DND-41 (cell line): Measurements from ENCODE around the gene ZNF444.

Experiments used
- ATAC-seq: fragments of 200-7000 bp; cut with Tn5 transposase; 3 replicates; pipeline ENCODE4 v1.9.1; 2021; ENCODE audit warnings: low read depth; ENCODE audit not compliant: insufficient read depth
- DNase-seq: peaks from one replicate; pipeline ENCODE4 v3.0.0-alpha.2; 2020
- H2AFZ ChIP-seq: 2 replicates; pipeline ENCODE4 v1.6.0; 2012; ENCODE audit warnings: low read depth, low read length
- H3K27ac ChIP-seq: 2 replicates; pipeline ENCODE4 v1.5.1; 2012; ENCODE audit warnings: low read length, inconsistent platforms
- H3K27me3 ChIP-seq: fragments of 200-600 bp; sonication (generic); 2 replicates; pipeline ENCODE4 v1.6.0; 2012; ENCODE audit warnings: low read length, mild to moderate bottlenecking, inconsistent platforms; ENCODE audit not compliant: insufficient read depth, poor library complexity
- H3K36me3 ChIP-seq: 2 replicates; pipeline ENCODE4 v1.5.1; 2012; ENCODE audit warnings: low read length, inconsistent platforms; ENCODE audit not compliant: insufficient read depth
- H3K4me1 ChIP-seq: 2 replicates; pipeline ENCODE4 v1.5.1; 2012; ENCODE audit warnings: mild to moderate bottlenecking, low read length; ENCODE audit not compliant: insufficient read depth
- H3K4me2 ChIP-seq: 2 replicates; pipeline ENCODE4 v1.6.0; 2012; ENCODE audit warnings: mild to moderate bottlenecking, moderate library complexity, low read length, inconsistent platforms; ENCODE audit not compliant: insufficient read depth
- H3K4me3 ChIP-seq, 2 experiments: fragments of 200-600 bp in 1 of 2; shearing (Covaris generic) in 1 of 2; 2 replicates each; pipeline ENCODE4 v1.5.1; 2012 to 2016; ENCODE audit warnings: inconsistent platforms in 2 of 2, low read length in 2 of 2, mild to moderate bottlenecking in 2 of 2, low read depth in 1 of 2, moderate library complexity in 1 of 2
- H3K79me2 ChIP-seq: 2 replicates; pipeline ENCODE4 v1.6.0; 2012; ENCODE audit warnings: low read length, inconsistent platforms; ENCODE audit not compliant: insufficient read depth
- H3K9ac ChIP-seq: 2 replicates; pipeline ENCODE4 v1.6.0; 2012; ENCODE audit warnings: low read depth, mild to moderate bottlenecking, inconsistent platforms, low read length, moderate library complexity
- H3K9me3 ChIP-seq: 2 replicates; pipeline ENCODE4 v1.5.1; 2012; ENCODE audit warnings: low read length, moderate library complexity, mild to moderate bottlenecking, inconsistent platforms; ENCODE audit not compliant: insufficient read depth, severe bottlenecking
- H4K20me1 ChIP-seq: 2 replicates; pipeline ENCODE4 v1.6.0; 2012; ENCODE audit warnings: low read length; ENCODE audit not compliant: insufficient read depth
- CTCF ChIP-seq: IDR thresholded peaks from 2 replicates; pipeline ENCODE4 v1.5.1; 2012; ENCODE audit warnings: borderline replicate concordance, low read length, moderate library complexity, mild to moderate bottlenecking; ENCODE audit not compliant: poor library complexity, severe bottlenecking; ENCODE audit errors: extremely low read depth
- EZH2 ChIP-seq: IDR thresholded peaks from 3 replicates; pipeline ENCODE4 v1.6.1; 2012; ENCODE audit warnings: borderline replicate concordance, low read depth, mild to moderate bottlenecking, moderate library complexity, low read length, inconsistent platforms; ENCODE audit not compliant: severe bottlenecking

The ZNF444 gene

GRCh38 chr19:56176881-56177280, 35.8 kb downstream of the ZNF444 start:
- Histone ChIP-seq H3K79me2 (no peaks in the 10 kb centered on the region), H3K4me3 (no peak overlapping the region), H3K9ac (no peak overlapping the region), H3K36me3 (no peaks in the 10 kb centered on the region), H3K4me2 (no peak overlapping the region), H3K27me3 (no peaks in the 10 kb centered on the region), H2AFZ (no peak overlapping the region), H3K27ac (no peak overlapping the region), H3K9me3 (no peaks in the 10 kb centered on the region), H3K4me1 (no peaks in the 10 kb centered on the region), H4K20me1 (no peaks in the 10 kb centered on the region)
- TF ChIP-seq EZH2 (no peak), CTCF (no peak)
- DNase-seq = no peak
- ATAC-seq = no peak

GRCh38 chr19:56177564-56178243, 36.6 kb downstream of the ZNF444 start:
- ATAC-seq (no peak), DNase-seq (no peak)
- H3K4me1 ChIP-seq = no peaks in the 10 kb centered on the region
- no peaks in the 10 kb centered on the region for H3K79me2 ChIP-seq
- no peak overlapping the region for H3K27ac ChIP-seq
- H2AFZ ChIP-seq = no peak overlapping the region
- H3K4me2 ChIP-seq = no peak overlapping the region
- H3K27me3 ChIP-seq = no peaks in the 10 kb centered on the region
- H4K20me1 ChIP-seq = no peaks in the 10 kb centered on the region
- no peak overlapping the region for H3K4me3 ChIP-seq
- no peak for TF ChIP-seq EZH2
- H3K9ac ChIP-seq = no peak overlapping the region
- H3K36me3 ChIP-seq = no peaks in the 10 kb centered on the region
- no peaks in the 10 kb centered on the region for H3K9me3 ChIP-seq

- TF ChIP-seq EZH2 (no peak), CTCF (no peak)
- Histone ChIP-seq H3K4me3 (no peak overlapping the region), H2AFZ (no peak overlapping the region), H3K79me2 (no peaks in the 10 kb centered on the region), H3K9ac (no peak overlapping the region), H4K20me1 (no peaks in the 10 kb centered on the region), H3K27me3 (no peaks in the 10 kb centered on the region), H3K36me3 (no peaks in the 10 kb centered on the region), H3K27ac (no peak overlapping the region), H3K4me1 (peaks cover 4% of the 10 kb centered on the region), H3K4me2 (no peak overlapping the region), H3K9me3 (no peaks in the 10 kb centered on the region)
- DNase-seq = no peak
- ATAC-seq = no peak
Observed at GRCh38 chr19:56189785-56190184, 48.7 kb downstream of the ZNF444 start.

- H3K36me3 ChIP-seq = no peaks in the 10 kb centered on the region
- H3K4me3 ChIP-seq = no peak overlapping the region
- H3K9ac ChIP-seq = no peak overlapping the region
- no peaks in the 10 kb centered on the region for H3K9me3 ChIP-seq
- no peak for ATAC-seq
- no peak overlapping the region for H2AFZ ChIP-seq
- H4K20me1 ChIP-seq = no peaks in the 10 kb centered on the region
- H3K4me2 ChIP-seq = no peak overlapping the region
- TF ChIP-seq CTCF (peak; percentile 25), EZH2 (no peak)
- H3K79me2 ChIP-seq = no peaks in the 10 kb centered on the region
- H3K27ac ChIP-seq = no peak overlapping the region
- no peaks in the 10 kb centered on the region for H3K27me3 ChIP-seq
- H3K4me1 ChIP-seq = peaks cover under 1% of the 10 kb centered on the region; the same call in 1 of the 2 replicates
- DNase-seq = no peak
Observed at GRCh38 chr19:56191115-56191514, 50.0 kb downstream of the ZNF444 start.
